Measurements from ENCODE around the gene SLC47A2.

Gene SLC47A2

DNA sequence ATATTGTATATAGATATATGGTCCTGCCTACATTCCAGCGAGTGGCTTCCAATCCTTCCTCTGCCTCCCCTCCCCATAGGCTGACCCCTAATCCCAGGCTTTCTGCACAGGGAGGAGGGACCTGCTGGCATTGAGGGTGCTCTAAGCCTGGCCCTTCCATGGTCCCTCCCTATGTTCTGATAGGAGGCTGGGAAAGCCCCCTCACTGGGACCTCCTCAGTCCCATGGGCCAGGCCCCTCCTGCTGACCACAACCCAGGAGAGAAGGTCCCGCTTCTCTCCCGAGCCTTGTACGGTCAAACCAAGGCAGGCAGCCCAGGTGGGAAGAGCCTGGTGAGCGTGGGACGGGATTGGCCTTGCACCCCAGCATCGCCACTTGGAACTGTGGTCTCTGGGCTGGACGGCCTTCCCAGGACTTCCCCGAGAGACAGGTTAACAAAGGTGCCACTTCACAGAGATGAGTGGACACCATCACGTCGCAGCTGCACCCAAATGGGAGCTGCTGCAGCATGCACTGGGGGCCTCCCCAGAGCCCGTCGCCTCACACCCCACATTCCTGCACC, 30.9 kb upstream of the SLC47A2 start:
- DNase-seq = no peak

DNA sequence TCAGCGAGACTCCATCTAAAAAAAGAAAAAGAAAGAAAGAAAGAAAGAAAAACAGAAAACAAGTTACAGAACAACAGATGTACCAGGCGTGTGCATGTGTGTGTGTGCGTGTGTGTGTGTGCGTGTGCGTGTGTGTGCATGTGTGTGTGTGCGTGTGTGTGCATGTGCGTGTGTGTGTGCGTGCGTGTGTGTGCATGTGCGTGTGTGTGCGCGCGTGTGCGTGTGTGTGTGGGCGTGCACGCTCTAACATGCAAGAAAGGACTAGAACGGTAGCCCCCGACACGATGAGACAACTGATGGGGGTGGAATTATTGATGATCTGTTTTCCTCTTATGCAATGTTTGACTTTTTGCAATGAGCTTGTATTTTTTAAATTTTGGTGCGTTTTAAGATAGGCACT, 30.1 kb upstream of the SLC47A2 start:
- DNase-seq = no peak

DNA sequence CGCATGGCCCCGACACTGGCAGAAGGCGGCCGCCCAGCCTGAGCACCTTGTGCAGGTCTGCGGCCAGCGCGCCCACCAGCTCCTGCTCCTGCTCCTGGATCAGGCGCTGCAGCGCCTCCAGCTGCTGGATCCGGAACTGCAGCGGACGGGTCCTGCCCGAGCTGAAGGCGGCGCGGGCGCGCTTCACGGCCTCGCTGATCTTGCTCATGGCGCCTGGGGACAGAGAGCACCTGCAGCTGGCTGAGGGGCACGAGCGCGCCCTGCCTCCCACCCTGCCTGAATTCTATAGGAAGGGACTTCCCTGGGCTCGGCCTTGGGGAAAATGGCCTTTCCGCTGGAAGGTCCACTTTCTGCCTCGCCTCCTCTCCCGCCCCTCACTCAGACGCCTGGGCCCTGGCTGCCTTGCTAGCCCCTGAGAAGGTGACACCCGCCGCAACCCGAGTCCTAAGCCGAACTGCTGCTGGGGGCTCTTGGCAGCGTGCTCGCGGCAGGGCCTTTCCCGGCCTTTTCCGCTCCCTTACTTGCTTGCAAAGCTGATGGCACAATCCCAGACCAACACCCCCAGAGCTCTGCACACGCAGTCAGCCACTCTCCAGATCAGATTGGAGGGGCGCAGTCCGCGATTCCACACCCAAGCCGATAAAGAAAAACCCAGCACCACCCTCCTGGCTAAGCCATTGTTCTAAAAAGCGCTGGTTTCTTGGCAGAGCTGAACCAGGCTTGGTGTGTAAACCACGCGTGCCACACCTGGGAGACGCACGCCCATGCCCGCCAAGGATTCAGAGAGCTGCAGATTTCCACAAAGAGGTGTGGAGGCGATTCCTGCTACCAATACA, 28.8 kb upstream of the SLC47A2 start:
- DNase-seq = peak; percentile 61 to 87 (median 82)

DNA sequence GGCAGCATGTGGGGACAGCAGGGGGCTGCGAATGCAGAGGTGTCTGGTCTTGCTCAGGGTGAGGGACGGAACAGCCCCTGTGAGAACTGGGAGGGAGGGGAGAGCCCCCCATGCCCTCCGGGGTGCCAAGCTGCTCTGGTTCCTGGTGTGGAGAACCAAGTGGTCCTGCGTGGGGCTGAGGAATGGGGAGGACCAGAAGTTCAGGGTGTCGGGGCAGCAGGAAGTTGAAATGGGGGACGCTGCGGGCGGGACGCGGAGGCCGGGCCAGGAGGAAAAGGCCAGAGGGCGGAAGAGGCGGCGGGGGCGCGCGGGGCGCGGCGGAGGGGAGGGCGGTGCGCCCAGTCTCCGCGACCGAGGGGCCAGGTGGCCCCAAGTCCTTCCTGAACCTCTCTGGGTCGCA, 28.1 kb upstream of the SLC47A2 start:
- peak in 1 of 4 experiments; percentile 27 for DNase-seq

DNA sequence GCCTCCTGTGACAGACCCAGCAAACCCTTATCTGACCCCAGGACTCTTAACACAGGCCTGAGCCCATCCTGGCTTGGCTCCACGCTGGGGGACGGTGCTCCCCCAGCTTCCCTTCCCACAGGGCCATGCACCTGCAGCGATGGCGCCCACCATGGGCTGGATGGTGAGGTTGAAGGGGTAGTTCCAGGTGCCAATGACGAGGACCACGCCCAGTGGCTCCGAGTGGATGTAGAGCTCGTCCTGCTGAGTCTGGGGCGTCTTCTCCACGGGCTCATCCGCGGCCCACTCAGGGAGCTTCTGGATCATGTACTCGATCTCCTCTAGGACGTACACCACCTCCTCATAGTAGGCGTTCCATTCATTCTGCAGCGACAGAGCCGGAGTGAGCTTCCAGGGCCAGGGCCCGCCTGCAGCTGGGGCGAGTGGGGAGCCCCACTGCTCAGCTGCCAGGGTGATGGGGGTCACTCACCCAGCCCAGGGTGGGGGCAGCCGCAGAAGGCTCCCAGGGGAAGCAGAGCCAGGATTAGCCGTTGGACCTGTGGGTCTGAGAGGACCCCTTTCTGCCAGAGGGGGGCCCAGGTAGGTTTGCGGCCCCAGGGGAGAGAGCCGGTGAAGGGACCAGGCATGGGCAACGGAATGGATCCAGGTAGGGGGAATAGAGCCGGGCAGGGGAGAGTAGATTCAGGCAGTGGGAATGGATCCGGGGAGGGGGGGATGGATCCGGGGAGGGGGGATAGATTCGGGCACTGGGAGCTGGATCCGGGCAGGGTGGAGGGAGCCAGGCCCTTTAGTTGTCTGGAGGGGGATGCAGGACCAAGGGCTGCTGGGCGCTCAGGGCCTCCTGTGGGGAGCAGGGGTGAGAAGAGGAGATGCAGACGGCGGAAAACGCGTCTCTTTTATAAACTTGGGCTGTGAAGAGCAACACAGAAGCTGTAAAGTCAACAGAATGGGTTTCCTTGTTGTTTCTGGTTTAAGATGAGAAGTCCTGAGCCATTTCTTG, 27.0 kb upstream of the SLC47A2 start:
- no peak for DNase-seq

DNA sequence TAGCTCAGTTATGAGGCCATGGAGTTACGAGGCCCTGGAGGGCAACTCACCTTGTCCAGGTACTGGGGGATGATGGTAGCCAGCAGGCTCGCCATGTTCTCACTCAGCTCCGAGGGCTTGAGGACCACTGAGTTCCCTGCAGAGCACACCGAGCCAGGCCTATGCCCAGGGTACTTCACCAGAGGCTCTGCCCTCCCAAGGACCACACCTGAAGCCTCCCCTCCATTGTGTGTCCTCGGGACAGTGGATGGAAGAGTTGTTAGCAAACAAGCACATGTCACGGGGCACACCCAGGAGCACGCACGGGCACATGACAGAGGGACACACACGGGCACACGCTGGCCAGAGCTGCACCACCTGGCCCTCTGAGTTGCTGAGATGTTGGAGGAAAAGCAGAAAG, 26.1 kb upstream of the SLC47A2 start:
- DNase-seq = no peak

DNA sequence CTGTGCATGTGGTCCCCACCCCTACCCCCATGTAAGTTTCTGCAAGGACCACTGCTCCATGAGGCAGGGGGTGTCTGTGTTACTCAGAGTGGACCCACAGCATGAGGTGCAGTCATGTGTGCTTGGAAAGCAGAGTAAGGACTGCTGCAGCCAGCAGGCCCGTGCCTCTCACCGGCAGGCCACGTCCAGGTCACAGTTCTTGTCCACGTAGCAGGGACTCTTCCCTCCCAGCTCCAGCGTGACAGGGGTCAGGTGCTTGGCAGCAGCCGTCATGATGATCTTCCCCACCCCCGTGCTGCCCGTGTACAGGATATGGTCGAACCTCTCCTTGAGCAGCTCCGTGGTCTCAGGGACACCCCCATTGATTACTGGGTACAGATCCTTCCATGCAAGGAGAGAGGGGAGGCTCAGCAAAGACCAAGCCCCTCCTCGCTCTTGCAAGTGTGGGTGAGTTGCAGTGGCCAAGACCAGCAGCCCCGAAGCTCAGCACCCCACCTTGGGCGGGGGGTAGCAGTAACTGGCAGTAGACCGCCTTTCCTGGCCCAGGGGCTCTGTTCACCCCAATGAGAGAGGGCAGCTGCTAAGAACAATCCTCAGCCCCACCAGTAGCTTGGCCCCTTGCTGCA, 25.6 kb upstream of the SLC47A2 start:
- no peak for DNase-seq

DNA sequence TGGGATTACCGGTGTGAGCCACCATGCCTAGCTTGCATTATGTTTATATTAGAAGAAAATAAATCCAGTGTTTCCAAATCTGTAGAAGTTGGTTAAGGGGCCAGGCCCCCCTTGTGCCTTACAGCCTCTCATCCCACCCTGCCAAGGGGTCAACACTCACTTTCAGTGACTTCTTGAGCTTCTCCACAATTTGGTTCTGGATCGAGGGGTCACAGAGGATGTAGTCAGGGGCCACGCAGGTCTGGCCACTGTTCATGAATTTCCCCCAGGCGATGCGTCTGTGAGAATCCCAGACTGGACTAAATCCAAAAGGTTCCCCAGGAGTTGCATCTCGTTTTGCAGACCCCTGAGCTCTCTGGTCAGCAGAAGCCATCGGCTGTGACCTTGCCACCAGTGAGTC, 24.5 kb upstream of the SLC47A2 start:
- DNase-seq = no peak

DNA sequence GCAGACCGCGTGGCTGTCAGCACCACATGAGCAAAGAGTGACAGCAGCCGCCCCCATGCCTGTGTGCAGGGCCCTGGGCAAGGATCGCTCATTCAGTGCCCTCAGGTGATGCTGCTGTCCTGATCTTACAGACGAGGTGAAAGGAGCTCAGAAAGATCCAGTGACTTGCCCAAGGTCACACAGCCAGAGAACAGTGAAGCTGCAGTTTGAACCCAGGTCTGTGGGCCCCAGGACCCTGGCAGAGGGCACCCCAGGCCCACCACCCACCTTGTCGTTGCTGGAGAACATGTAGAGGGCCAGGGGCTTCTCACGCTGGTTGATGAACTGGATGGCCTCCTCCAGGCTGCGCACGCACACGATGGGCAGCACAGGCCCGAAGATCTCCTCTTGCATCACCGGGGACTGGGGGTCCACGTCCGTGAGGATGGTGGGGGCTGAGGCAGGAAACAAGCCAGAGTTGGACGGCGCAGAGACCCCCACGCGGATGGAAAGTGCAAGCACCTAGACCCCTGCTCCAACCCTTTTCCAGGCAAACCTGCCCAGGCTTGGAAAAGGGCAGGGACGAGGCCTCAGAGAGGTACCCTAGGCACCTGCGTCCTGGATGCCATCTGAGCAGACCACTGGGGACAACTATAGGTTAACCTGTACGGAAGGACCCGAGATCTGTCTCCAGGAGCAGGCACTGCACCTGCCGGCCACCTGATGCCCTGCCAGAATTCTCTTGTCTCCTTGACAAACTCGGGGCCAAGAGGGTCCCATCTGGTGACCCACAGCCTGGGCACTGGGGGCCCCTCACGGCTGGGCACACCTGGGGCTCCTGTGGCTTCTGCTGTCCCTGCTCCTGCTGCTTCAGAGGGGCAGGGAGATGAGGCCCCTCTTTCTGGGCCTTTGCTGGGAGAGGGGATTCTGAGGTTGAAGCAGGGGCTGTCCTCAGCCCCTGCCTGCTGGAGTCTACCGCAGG, 23.1 kb upstream of the SLC47A2 start:
- no peak for DNase-seq

DNA sequence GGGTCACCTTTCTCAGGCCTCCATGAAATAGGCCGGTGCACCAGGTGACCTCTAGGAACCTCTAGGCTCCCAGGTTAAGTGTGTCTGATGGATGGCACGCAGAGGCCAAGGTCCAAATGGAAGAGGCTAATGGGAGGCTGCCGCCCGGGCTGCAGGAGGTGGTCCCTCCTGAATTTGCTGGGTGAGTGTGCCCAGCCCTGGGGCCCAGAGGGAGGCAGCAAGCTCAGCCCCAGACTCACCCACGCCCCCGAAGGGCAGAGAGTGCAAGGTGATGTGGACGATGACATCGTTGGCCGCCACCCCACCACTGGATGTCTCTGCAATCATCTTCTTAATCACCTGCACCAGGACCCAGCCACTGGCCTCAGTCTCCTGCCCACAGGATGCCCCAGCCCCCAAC, 22.4 kb upstream of the SLC47A2 start:
- DNase-seq = no peak

DNA sequence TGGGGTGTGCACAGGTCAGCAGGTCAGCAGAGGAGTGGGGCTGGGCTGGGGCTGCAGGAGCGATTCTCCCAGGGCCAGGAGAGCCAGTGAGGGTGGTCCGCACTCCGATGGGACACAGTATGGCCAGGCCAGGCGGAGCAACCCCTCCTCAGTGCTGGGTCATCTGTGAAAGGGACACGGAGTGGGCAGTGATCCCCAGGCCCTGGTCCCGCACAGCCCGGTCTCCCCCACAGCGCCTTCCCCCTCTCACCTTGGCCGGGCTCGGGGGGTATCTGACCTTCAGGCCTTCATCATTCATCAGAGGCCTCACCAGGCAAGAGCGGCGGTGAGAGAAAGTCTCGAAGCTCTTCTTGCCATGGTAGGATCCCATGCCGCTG, 21.7 kb upstream of the SLC47A2 start:
- no peak for DNase-seq

DNA sequence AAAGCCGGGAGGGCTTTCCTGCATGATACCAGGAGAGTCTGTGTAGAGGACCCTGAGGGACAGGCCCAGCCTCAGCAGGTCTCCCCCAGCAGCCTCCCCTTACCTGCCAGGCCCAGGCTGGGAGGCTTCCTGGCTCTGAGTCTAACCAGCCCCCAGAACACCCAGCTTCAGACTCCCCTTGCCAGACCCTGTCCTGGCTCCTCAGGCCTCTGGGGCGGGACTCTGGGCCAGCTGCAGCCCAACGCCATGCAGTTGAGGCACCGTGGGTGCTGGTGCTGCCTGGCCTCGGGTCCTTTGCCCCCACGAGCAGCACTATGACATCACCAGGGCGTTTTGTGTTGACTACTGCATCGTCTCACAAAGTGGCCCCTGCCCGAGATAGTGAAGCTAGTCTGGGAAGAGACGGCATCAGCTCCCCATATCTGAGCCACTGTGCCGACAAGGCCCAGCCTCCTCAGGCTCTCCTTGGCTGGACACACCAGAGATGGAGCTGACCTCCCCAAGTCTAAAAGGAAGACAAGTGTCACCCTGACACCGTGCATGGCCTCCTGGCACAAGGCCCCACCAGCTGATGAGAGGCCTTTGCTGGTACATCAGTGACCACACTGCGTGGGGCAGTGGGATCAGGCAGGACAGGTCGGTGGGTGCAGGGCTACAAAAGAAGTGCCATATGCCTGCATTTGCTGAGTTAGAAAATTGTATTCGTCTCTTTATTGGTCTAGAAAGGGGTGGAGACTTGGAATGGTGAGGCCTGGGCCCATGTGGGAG, 21.1 kb upstream of the SLC47A2 start:
- DNase-seq = no peak

DNA sequence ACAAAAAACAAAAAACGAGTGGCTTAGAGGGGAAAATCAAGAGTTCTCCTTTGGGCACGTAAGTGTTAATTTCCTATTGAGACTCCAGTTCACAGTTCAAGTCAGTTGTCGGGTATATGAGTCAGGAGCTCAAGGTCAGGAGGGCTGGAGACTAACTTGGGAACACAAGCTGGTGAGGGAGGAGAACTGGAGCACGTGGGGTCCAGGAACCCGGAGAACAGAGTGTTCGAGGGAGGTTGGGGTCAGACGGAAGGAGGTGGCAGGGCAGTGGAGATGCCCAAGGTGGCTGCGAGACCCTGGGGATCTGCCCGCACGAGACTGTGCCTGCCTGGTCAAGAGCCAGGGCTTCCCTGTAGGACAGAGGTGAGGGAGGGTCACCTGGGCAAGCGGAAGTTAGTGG, 19.7 kb upstream of the SLC47A2 start:
- no peak for DNase-seq

DNA sequence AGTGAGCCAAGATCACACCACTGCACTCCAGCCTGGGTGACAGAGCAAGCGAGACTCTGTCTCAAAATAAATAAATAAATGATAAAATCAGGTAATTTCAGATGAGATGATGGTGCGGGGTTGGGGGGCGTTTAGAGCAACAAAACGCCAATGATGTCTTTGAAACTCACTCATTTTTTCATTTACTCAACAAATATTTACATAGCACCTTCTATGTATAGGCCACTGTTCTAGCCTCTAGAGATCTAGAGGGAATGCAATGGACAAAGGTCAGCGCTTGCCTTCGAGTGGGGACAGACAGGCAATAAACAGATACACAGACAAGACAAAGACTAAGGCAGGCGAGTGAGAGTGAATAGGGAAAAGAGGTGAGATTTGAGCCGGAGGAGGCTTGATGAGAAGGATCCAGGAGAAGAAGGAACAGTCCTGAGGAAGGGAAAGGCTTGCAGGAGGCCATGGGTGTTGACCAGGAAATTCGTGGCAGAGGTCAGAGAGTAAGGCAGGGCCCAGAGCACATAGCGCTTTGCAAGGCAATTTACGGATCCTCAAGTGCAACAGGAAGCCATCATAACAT, 17.7 kb upstream of the SLC47A2 start:
- DNase-seq = no peak

DNA sequence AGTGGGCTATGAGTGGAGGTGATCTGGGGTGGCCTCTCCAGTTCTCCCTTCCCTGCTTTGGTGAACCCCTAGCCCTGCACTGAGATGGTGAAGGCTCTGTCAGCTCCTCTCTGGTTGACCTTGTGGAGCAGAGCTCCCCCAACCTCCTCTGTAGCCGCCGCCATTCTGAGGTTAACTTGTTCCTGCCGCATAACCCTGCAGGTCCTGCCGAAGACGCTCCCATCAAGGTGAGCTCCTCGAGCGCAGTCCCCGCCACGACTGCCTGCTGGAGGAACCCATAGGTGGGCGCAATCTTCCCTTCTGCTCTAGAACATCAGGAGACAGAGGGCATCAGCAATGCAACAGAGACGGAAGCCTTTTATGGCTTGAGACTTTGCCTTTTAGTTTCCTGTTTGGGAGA, 15.2 kb upstream of the SLC47A2 start:
- DNase-seq = no peak

DNA sequence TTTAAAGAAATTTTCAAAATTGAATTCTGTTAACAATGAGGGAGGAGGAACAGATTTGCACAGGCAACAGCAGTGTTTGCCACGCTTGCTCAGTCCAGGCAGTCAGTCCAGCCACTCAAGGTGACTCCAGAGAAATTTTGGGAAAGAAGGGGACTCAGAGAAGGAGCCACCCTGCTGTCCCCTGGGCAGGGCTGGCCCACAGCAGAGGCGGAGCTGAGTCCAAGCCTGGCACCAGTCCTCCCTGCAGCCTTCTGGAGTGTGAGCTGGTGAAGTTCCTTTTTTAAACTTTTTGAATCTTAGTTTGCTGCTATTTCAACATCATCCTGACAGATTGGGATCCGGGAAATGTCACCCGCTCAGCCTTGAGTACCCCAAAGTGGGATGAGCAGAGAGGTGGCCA, 14.5 kb upstream of the SLC47A2 start:
- DNase-seq = no peak

DNA sequence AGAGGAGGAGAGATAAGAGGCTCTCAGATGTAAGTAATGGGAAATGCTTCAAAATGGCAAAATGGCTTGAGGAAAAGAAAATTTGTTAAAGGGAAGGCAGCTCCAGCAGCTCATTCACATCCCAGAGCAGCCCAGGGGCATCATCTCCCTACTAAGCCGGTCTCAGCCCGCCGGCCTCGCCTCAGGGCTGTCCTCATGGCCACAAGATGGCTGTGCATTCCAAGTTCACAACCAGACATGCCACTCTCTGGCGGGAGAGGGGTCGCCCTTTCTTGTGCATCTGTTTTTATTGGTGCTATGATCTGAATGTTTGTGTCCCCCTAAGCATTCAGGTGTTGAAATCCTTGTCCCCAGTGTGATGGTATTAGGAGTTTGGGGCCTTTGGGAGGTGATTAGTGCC, 13.5 kb upstream of the SLC47A2 start:
- no peak for DNase-seq

DNA sequence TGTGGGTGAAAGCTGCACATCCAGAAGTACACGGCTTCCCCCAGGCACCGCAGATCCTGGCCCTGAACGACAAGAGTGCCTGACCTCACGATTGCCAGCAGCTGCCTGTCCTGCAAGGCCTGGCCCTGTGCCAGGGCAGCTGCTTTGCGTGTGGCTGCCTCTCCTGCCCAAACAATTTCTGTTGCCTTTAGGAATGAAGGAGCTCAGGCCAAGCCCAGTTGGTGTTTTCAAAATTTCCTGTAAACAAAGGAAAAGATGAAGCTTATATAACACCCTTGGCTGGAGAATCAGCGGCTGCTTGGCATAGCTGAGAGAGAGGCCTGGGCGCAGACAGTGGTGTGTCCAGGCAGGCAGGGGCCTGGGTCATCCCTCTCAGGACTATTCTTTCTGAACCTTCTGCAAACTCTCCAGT, 11.7 kb upstream of the SLC47A2 start:
- no peak for DNase-seq

DNA sequence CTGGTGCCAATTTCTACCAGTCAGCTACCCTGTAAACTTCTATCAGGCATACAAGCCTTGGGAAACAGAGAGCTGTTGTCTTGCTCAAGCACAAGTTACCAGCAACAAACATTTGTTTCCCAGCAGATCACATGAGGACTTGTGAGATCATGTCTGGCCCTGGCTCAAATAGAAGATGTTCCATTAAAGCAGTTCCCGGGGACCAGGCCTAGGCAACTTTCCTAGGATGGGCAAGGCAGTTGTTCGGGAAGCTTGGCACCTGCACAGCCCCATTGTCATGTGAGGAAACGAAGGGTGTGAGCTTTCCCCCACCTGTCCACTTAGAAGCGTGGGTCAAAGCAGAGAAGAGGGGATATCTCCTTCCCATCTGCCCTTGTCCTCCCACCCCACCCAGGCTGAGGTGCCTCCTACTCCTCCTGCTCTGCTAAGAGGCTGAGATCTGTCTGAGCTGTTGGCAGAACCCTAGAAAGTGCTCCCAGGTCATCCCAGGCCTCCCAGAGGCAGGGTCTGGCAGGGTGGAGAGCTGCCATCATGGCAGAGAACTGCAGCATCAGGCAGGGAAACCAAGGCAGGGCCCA, 11.2 kb upstream of the SLC47A2 start:
- no peak for DNase-seq

DNA sequence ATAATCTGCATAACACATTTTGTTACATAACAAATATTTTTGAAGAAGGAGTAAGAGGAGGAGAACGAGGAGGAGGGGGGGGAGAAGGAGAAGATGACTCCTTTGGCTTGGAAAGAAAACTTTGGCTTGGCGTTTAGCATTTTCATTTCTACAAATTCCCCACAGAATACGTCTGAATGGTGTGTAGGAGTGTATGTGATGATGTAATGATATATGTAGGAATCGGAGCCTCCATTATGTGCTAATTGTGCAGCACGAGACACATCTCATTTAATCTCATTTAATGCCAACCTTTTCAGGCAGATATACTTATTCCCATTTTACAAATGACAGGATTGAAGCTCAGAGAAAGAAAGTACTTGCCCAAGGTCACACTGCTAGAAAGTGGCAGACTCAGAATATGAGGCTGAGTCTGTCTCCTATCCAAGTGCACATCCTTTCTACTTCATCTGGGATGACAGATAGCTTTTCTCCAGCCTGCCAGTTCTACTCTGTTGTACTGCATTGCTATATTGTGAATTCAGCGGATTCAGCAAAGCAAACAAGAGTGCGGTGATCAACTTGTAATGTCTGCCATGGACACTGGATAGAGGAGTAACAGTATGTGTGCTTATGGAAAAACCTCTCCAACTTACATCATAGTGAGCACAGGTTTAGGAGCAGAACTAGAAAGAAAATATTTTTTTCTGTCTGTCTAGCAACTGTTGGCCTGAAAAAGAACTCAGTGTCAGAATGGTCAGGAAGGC, 10.4 kb upstream of the SLC47A2 start:
- DNase-seq = no peak
